Brain microvascular endothelial cell (primary cell): ENCODE results near the gene FCN2.

Experiments used
- DNase-seq: peaks from one replicate; pipeline ENCODE4 v3.0.0-alpha.2; 2020
- H3K27ac ChIP-seq: fragments of 250-450 bp; sonication (Bioruptor Pico); 2 replicates; pipeline ENCODE4 v1.5.1; 2020; ENCODE audit warnings: mild to moderate bottlenecking, moderate library complexity
- H3K27me3 ChIP-seq: fragments of 250-450 bp; sonication (Bioruptor Pico); replicated peaks from 2 replicates; pipeline ENCODE4 v1.5.1; 2020; ENCODE audit warnings: mild to moderate bottlenecking
- H3K36me3 ChIP-seq: fragments of 250-450 bp; sonication (Bioruptor Pico); replicated peaks from 2 replicates; pipeline ENCODE4 v1.5.1; 2020; ENCODE audit warnings: mild to moderate bottlenecking
- H3K4me3 ChIP-seq: 2 replicates; pipeline ENCODE4 v1.5.1; 2011; ENCODE audit warnings: low read depth, mild to moderate bottlenecking, control low read depth, low read length, moderate library complexity
- in situ Hi-C: cut with HindIII; loops from 2 replicates; pipeline ENCODE4 v1.10.0; 2017; ENCODE audit warnings: low sequenced_read_pairs, low pct_ligation_motif_present
- TF ChIP-seq, protein P1 (sequence below): IDR thresholded peaks from 2 replicates; pipeline ENCODE4 v1.5.1; 2011; ENCODE audit warnings: low read depth, mild to moderate bottlenecking, moderate library complexity, low read length, control low read depth, inconsistent platforms; ENCODE audit errors: missing control alignments

The FCN2 gene

DNA sequence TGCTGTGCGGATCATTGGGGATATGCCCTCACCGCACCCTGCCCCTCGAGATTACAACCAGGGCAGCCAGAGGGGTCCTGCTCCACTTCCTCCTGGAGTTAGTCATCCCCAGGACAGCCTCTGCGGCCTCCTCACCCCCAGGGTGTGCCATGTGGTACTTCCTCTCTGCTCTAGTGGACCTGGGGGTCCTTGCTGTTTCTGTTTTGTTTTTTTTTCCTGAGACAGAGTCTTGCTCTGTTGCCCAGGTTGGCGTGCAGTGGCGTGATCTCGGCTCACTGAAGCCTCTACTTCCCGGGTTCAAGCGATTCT lies 42.3 kb downstream of the FCN2 start:
- TF ChIP-seq, protein P1, sequence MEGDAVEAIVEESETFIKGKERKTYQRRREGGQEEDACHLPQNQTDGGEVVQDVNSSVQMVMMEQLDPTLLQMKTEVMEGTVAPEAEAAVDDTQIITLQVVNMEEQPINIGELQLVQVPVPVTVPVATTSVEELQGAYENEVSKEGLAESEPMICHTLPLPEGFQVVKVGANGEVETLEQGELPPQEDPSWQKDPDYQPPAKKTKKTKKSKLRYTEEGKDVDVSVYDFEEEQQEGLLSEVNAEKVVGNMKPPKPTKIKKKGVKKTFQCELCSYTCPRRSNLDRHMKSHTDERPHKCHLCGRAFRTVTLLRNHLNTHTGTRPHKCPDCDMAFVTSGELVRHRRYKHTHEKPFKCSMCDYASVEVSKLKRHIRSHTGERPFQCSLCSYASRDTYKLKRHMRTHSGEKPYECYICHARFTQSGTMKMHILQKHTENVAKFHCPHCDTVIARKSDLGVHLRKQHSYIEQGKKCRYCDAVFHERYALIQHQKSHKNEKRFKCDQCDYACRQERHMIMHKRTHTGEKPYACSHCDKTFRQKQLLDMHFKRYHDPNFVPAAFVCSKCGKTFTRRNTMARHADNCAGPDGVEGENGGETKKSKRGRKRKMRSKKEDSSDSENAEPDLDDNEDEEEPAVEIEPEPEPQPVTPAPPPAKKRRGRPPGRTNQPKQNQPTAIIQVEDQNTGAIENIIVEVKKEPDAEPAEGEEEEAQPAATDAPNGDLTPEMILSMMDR = no peak

DNA sequence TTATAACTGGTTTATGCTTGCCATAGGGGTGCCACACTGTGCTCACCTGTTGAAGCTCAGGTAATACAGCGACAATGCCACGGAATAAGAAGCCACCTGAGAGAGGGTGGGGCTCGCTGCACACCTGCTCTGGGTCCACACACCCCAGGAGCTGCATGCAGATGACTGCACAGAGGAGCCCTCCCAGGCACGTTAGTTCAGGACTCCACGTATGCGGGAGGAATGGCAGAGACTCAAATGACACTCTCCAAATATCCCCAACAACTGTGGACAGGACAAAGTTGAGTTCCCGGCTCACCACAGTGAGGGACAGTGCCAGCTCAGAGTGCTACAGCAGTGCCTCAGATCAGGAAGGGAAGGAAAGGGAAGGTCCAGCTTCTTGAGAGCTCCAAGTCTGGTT lies 42.9 kb downstream of the FCN2 start:
- H3K27ac ChIP-seq = no peak overlapping the region
- in situ Hi-C loops = no loop called here

More for the DNA sequence above, 42.3 kb downstream of the FCN2 start:
- Histone ChIP-seq H3K27me3 (no peaks in the 10 kb centered on the region), H3K4me3 (no peak overlapping the region), H3K27ac (no peak overlapping the region), H3K36me3 (no peaks in the 10 kb centered on the region)
- no peak for DNase-seq
- in situ Hi-C loops = no loop called here

DNA sequence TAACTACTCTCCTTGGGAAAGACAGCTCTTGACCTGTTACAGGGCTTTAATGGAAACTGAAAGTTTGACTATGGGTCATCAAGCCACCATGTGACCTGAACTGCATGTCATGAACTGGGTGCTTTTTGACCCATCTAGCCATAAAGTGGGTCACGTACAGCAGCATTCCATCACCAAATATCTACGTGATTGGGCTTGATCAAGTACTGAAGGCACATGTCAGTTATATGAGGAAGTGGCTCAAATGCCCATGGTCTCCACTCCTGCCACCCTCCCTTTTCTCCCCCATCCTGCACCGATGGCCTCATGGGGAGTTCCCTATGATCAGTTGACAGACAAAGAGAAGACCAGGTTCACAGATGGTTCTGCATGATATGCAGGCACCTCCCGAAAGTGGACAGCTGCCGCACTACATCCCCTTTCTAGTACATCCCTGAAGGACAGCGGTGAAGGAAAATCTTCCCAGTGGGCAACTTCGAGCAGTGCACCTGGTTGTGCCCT lies 44.5 kb downstream of the FCN2 start:
- Histone ChIP-seq H3K36me3 (no peaks in the 10 kb centered on the region), H3K27ac (no peak overlapping the region), H3K4me3 (no peak overlapping the region), H3K27me3 (no peaks in the 10 kb centered on the region)
- in situ Hi-C loops = no loop called here
- DNase-seq = no peak
- TF ChIP-seq, protein P1 = no peak

More for the DNA sequence above, 42.9 kb downstream of the FCN2 start:
- TF ChIP-seq, protein P1 = no peak
- Histone ChIP-seq H3K4me3 (no peak overlapping the region), H3K27me3 (no peaks in the 10 kb centered on the region), H3K36me3 (no peaks in the 10 kb centered on the region)
- no peak for DNase-seq

DNA sequence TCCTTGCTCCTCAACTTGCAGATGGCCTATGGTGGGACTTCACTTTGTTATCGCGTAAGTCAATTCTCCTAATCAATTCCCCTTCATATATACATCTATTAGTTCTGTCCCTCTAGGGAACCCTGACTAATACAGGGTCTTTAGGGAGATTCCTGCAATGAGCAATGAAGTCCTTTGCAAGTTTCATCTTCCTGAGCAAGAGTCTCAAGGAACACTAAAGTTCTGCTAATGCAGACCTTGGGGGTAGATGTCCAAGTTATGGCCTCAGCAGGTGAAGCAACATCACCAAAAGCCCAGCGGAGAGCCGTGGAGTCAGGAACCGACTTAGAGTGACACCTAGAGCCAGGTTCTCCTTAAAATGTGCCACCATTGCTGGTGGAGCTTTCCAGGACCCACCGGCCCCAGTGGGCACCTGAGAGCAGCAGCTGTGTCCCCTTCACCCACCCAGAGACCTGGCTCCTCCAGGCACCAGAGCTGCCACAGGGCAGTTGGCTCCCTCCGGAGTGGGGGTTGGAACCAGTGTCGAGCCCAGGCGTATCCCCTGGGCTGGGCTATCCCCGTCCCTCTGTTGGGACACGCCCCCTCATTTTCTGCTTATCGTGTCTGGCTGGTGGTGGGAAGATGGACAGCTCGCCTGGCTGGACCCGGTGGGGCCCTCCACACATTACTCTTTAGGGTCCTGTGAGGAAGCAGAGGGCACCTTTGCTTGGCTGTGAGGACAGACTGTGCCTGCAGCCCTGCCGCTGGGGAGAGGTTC lies 48.0 kb downstream of the FCN2 start:
- TF ChIP-seq, protein P1 = no peak
- DNase-seq = no peak
- in situ Hi-C loops = no loop called here
- Histone ChIP-seq H3K27me3 (no peaks in the 10 kb centered on the region), H3K36me3 (no peaks in the 10 kb centered on the region), H3K4me3 (no peak overlapping the region), H3K27ac (no peak overlapping the region)

DNA sequence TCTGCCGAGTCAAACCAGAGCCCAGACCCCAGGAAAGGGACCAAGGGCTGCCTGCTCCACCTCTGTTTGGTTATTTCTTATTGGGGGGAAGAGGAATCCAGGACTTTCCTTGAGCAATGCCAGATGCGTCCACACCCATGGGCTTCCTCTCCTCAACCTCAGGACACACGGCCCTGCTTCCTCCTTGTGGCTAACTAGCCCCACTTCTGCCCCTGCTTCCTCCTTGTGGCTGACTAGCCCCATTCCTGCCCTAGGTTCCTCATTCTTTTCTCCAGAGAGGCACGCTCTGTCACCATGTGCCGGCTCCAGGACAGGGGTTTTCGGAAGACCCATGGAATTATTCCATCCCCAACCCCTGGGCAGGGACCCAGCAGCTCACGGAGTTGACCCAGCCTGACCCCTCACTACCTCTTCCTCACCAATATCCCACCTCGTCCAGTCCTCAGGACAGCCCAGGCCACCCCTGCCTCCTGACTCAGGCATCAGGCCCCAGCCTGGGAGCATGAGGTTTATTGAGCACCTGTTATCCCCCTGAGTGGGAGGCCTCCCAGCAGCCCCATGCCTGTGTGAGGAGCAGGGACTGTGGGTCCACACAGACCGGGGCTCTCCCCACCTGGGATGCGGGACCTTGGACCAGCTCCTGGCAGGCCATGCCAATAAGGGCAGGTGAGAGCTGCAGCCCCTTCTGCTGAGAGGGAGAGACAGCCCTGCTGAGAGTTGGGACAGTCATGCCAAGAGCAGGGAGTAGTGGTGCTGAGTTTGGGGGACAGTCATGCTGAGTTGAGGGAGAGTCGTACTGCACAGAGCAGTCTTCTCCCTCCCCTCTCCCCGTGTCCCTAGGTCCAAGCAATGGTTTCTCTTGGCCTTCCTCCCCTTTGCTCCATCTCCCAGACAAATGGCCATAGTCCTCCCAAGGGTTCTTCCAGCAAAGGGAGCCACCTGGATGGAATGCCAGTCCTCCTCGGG lies 48.9 kb downstream of the FCN2 start:
- Histone ChIP-seq H3K27ac (no peak overlapping the region), H3K4me3 (no peak overlapping the region), H3K27me3 (peaks cover 3% of the 10 kb centered on the region), H3K36me3 (no peaks in the 10 kb centered on the region)
- DNase-seq = no peak
- TF ChIP-seq, protein P1 = no peak
- in situ Hi-C loops = no loop called here
